LNCAP (cell line): ENCODE data around the gene EYA4.

Source experiments
- TF ChIP-seq, protein P1 (sequence below): fragments of 450-650 bp; IDR thresholded peaks from 2 replicates; pipeline ENCODE4 v1.5.1; 2017; ENCODE audit warnings: mild to moderate bottlenecking

EYA4 gene

DNA sequence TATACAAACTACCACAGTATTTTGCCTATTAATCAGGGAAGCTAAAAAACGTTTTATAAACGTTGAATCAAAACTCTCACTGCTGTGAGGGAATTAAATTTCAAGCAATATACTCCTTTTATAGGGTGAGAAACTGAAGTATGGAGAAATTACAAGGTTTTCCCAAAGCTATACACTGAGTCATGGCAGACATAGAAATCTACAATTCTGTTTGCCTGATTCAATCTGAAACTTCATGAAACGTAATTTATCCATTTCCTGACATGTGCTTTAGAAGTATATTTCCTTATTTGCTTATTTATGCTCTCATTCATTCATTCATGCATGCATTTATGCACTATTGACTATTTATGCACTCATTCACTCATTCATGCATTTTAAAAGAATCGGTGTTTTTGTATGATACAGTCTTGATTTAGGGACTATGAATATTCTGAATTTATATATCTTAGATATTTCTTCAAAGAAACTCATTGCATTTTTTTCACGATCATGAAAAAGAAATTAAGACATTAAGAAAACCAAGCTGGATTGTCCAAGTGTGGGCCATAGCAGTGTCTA lies 16.5 kb downstream of the EYA4 start:
- TF ChIP-seq, protein P1, sequence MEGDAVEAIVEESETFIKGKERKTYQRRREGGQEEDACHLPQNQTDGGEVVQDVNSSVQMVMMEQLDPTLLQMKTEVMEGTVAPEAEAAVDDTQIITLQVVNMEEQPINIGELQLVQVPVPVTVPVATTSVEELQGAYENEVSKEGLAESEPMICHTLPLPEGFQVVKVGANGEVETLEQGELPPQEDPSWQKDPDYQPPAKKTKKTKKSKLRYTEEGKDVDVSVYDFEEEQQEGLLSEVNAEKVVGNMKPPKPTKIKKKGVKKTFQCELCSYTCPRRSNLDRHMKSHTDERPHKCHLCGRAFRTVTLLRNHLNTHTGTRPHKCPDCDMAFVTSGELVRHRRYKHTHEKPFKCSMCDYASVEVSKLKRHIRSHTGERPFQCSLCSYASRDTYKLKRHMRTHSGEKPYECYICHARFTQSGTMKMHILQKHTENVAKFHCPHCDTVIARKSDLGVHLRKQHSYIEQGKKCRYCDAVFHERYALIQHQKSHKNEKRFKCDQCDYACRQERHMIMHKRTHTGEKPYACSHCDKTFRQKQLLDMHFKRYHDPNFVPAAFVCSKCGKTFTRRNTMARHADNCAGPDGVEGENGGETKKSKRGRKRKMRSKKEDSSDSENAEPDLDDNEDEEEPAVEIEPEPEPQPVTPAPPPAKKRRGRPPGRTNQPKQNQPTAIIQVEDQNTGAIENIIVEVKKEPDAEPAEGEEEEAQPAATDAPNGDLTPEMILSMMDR = no peak

GRCh38 chr6:133259561-133259960 lies 18.4 kb downstream of the EYA4 start:
- TF ChIP-seq, protein P1 = no peak

GRCh38 chr6:133262804-133263203 lies 21.6 kb downstream of the EYA4 start:
- TF ChIP-seq, protein P1 = no peak

DNA sequence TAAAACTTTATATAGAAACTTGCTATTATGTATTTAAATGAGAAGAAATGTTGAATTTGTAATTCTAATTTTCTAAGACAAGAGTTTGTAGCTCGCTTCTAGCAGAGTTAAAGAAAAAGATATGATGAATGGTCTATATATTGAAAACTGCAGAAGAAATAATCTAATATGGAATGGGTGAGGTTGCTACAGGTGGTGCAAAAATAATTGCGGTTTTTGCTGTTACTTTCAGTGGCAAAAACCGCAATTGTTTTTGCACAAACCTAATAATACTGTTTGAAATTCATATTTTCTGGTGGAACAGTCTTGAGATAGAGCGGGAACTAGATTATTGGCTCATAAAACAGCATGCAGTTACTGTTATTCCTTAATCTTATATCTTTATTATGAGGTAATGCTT lies 23.9 kb downstream of the EYA4 start:
- TF ChIP-seq, protein P1 = no peak

DNA sequence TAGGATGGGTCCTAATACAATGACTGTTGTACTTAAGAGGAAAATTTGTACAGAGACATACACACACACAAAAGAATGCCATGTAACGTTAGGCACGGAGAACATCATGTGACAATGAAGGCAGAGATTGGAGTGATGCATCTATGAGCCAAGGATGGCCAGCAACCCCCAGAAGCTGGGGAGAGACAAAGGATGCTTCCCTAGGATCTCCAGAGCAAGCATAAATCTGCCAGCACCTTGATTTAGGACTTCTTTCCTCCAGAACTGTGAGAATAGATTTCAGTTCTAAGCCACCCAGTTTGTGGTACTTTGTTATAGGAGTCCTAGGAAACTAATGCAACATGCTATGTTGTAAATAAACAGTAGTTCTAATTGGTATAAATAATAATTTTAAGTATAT lies 25.0 kb downstream of the EYA4 start:
- TF ChIP-seq, protein P1 = no peak

GRCh38 chr6:133268621-133269020 lies 27.5 kb downstream of the EYA4 start:
- TF ChIP-seq, protein P1 = no peak

- TF ChIP-seq, protein P1 = no peak
Observed at GRCh38 chr6:133274813-133275212, 33.7 kb downstream of the EYA4 start.

- TF ChIP-seq, protein P1 = no peak
Observed at GRCh38 chr6:133275213-133275612, 34.1 kb downstream of the EYA4 start.
